A673 (cell line): Measurements from ENCODE around the gene LIX1L. TPM values are rescaled to one million over a fixed set of nuclear protein-coding genes. Genes with fewer than 3 reads are reported as not detected.
A peak's percentile ranks its signal among the peaks of the same experiment; 100 is the strongest.

Experiments
- BruUV-seq: library from RNA; stranded (reverse); fragments of 400-500 nt; replicated peaks from 2 replicates; lab custom pipeline; 2021; lab: Mats Ljungman, UMichigan
- CTCF ChIA-PET: fragments of 300-600 bp; sonication (Branson Sonifier 250); formaldehyde crosslinking; loops from one replicate; lab custom pipeline; 2022; ENCODE audit warnings: antibody characterized with exemption; lab: Charles Lee
- POLR2A ChIA-PET: fragments of 300-600 bp; sonication (Branson Sonifier 250); formaldehyde crosslinking; loops from one replicate; lab custom pipeline; 2022; ENCODE audit warnings: antibody characterized with exemption; ENCODE audit not compliant: low non-redundant PET; lab: Charles Lee
- DNase-seq: peaks from one replicate; pipeline ENCODE4 v3.0.0-alpha.2; 2015; ENCODE audit warnings: low spot score
- H3K27ac ChIP-seq: fragments of 200-600 bp; sonication (generic); 2 replicates; pipeline ENCODE4 v1.5.1; 2016; ENCODE audit warnings: mixed run types, low read depth, mild to moderate bottlenecking, mixed read lengths, antibody characterized with exemption, low read length; ENCODE audit not compliant: poor library complexity, severe bottlenecking
- H3K27me3 ChIP-seq: fragments of 200-600 bp; sonication (generic); replicated peaks from 2 replicates; pipeline ENCODE4 v1.6.1; 2017; ENCODE audit warnings: mixed run types, low read depth, mild to moderate bottlenecking, mixed read lengths, antibody characterized with exemption, low read length; ENCODE audit not compliant: insufficient read depth, poor library complexity
- H3K36me3 ChIP-seq: fragments of 200-600 bp; sonication (generic); 2 replicates; pipeline ENCODE4 v1.6.1; 2016; ENCODE audit warnings: mixed run types, mild to moderate bottlenecking, mixed read lengths, antibody characterized with exemption, low read length; ENCODE audit not compliant: insufficient read depth, poor library complexity, severe bottlenecking
- H3K4me1 ChIP-seq: fragments of 200-600 bp; sonication (generic); 2 replicates; pipeline ENCODE4 v1.6.1; 2017; ENCODE audit warnings: mixed run types, mild to moderate bottlenecking, mixed read lengths, antibody characterized with exemption, low read length; ENCODE audit not compliant: insufficient read depth, poor library complexity, severe bottlenecking
- H3K4me3 ChIP-seq: fragments of 200-600 bp; sonication (generic); 2 replicates; pipeline ENCODE4 v1.5.1; 2016; ENCODE audit warnings: low read depth, mixed run types, mild to moderate bottlenecking, mixed read lengths, low read length; ENCODE audit not compliant: poor library complexity, severe bottlenecking
- H3K9me3 ChIP-seq: fragments of 200-600 bp; sonication (generic); 2 replicates; pipeline ENCODE4 v1.6.1; 2016; ENCODE audit warnings: mixed run types, low read depth, mild to moderate bottlenecking, mixed read lengths, antibody characterized with exemption, low read length; ENCODE audit not compliant: poor library complexity, severe bottlenecking
- CTCF ChIP-seq: fragments of 300-800, 200-600 bp; sonication (generic); conservative IDR thresholded peaks from 2 replicates; pipeline ENCODE4 v1.5.1; 2017; ENCODE audit warnings: low read depth, mild to moderate bottlenecking, antibody characterized with exemption, low read length, moderate library complexity, mixed read lengths
- EZH2 ChIP-seq: fragments of 200-600 bp; sonication (generic); IDR thresholded peaks from 2 replicates; pipeline ENCODE4 v1.6.1; 2017; ENCODE audit warnings: borderline replicate concordance, low read depth, mild to moderate bottlenecking, mixed read lengths, antibody characterized with exemption, low read length; ENCODE audit not compliant: poor library complexity, severe bottlenecking
- intact Hi-C: fragments of 100-400 bp; cut with micrococcal nuclease; formaldehyde crosslinking; loops from one replicate; pipeline ENCODE4 v1.10.0; 2022; ENCODE audit not compliant: unreplicated experiment
- total RNA-seq: library from RNA; stranded (reverse); gene quantifications from 2 replicates; pipeline ENCODE4 v1.2.3, GENCODE V29; 2021

The LIX1L gene
- total RNA-seq, 1 experiment from 2014 or later, result 40.1 TPM

DNA sequence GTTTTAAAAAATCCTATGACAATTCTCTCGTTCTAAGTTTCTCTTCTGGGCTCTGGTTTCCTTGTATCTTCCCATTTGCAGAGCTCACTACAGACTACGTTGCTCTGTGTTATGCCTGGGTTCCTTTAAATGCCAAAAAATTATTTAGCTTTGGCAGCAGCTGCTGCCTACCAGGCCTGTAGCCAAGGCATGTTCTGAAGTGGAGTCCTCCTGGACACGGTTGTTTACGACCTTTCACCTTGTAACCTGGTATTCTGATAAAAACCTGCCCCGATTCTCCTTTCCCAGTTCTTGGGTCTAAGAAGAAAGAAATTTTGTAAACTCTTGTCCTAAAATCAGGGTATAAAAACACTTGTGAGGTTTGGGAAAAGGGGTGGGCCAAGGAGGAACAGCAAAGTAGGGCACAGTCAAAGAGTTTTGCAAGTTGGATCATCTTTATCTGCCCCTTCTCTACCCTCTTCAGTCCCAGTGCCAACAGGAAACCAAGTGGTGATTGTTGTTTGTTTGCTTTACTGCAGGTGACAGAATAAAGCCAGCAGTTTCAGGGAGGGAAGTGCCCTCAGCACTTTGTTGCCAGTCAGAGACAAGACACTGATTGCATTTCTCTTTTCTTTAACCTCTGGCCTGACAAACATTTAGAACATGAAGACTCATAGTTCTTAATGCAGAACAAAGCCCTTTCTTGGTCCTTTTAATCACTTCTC, 41.7 kb upstream of the LIX1L start:
- no peak overlapping the region for H3K4me3 ChIP-seq
- H3K27ac ChIP-seq, result peak overlapping the region; percentile 41
- CTCF ChIA-PET, result interaction anchor here (0.5 to 0.6 kb wide), 2 partner anchors 24 to 72 kb away, joined by 3 to 7 read pairs; no protein-coding TSS in a partner anchor
- no peaks in the 10 kb centered on the region for H3K9me3 ChIP-seq
- H3K27me3 ChIP-seq, result no peaks in the 10 kb centered on the region
- peaks cover 16% of the 10 kb centered on the region for H3K4me1 ChIP-seq
- BruUV-seq, result no TSS peak
- peaks cover 11% of the 10 kb centered on the region for H3K36me3 ChIP-seq
- DNase-seq, result no peak
- intact Hi-C loops, result loop anchor here (5.0 kb wide), 1 partner anchor 142 kb away; the partner anchor contains the start of gene PIAS3
- POLR2A ChIA-PET, result no interaction called here
- no peak for TF ChIP-seq EZH2
- TF ChIP-seq CTCF, result no peak

DNA sequence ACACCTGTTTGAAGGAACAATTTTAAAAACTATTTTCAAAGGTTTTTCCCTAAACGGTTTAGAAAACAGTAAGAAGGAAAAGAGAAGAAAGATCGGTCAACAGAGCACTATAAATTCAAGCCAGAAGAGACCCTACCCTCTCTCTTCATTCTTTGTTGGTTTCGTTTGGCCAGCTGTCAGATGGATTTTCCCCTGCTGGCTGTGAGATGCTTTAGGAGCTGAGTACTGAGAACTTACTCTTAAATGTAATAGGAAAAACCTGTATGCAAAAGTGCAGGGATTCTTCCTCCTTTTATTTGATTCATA, 39.9 kb upstream of the LIX1L start:
- intact Hi-C loops, result loop anchor here (5.0 kb wide), 1 partner anchor 140 kb away; the partner anchor contains the start of gene PIAS3
- CTCF ChIA-PET, result no interaction called here
- no peaks in the 10 kb centered on the region for H3K27me3 ChIP-seq
- peaks cover 29% of the 10 kb centered on the region for H3K36me3 ChIP-seq
- TF ChIP-seq EZH2 (no peak), CTCF (no peak)
- POLR2A ChIA-PET, result no interaction called here
- H3K27ac ChIP-seq, result peak overlapping the region; percentile 72
- DNase-seq, result no peak
- BruUV-seq, result no TSS peak
- peaks cover 32% of the 10 kb centered on the region for H3K4me1 ChIP-seq
- peak overlapping the region; percentile 67 for H3K4me3 ChIP-seq
- no peaks in the 10 kb centered on the region for H3K9me3 ChIP-seq

GRCh38 chr1:145997016-145997717, 39.4 kb upstream of the LIX1L start:
- Histone ChIP-seq H3K36me3 (peaks cover 35% of the 10 kb centered on the region), H3K27ac (peak overlapping the region; percentile 72), H3K4me3 (peak overlapping the region; percentile 67), H3K27me3 (no peaks in the 10 kb centered on the region), H3K4me1 (peaks cover 35% of the 10 kb centered on the region), H3K9me3 (no peaks in the 10 kb centered on the region)
- ChIA-PET POLR2A (no interaction called here), CTCF (interaction anchor here (1.0 kb wide), 1 partner anchor 18 kb away, joined by 6 read pairs; no protein-coding TSS in a partner anchor)
- intact Hi-C loops, result loop anchor here (5.0 kb wide), 1 partner anchor 140 kb away; the partner anchor contains the start of gene PIAS3
- peak; percentile 52 for DNase-seq
- BruUV-seq, result TSS peak; percentile 97
- TF ChIP-seq EZH2, result no peak
- no peak for TF ChIP-seq CTCF
